Frontal cortex (tissue), 4 donors: ENCODE measurements around the gene NDUFAF7. TPM values are rescaled to one million over a fixed set of nuclear protein-coding genes. Genes with fewer than 3 reads are reported as not detected.
"Not testable (repeated sequence)": the region's sequence is repeated elsewhere in the genome, so short reads cannot be mapped to it uniquely, and the experiment has no call there.

Experiments
- DNase-seq, 2 donors: peaks; one replicate each; pipeline ENCODE4 v3.0.0; 2012; ENCODE audit warnings: low spot score in 2 of 2
- FAIRE-seq: peaks from 2 replicates; lab custom pipeline; 2012; peaks lifted over from hg19 to GRCh38; lab: Jason Lieb, UNC
- total RNA-seq: library from RNA; depleted of rRNA; stranded (reverse); fragments of >200 nt; gene quantifications from one replicate; pipeline ENCODE4 v1.2.3, GENCODE V29; 2014
- donor health status: control.
- donor health status: control.
- donor health status: control.

NDUFAF7 gene, protein sequence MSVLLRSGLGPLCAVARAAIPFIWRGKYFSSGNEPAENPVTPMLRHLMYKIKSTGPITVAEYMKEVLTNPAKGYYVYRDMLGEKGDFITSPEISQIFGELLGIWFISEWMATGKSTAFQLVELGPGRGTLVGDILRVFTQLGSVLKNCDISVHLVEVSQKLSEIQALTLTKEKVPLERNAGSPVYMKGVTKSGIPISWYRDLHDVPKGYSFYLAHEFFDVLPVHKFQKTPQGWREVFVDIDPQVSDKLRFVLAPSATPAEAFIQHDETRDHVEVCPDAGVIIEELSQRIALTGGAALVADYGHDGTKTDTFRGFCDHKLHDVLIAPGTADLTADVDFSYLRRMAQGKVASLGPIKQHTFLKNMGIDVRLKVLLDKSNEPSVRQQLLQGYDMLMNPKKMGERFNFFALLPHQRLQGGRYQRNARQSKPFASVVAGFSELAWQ
- total RNA-seq: 26.1 TPM

DNA sequence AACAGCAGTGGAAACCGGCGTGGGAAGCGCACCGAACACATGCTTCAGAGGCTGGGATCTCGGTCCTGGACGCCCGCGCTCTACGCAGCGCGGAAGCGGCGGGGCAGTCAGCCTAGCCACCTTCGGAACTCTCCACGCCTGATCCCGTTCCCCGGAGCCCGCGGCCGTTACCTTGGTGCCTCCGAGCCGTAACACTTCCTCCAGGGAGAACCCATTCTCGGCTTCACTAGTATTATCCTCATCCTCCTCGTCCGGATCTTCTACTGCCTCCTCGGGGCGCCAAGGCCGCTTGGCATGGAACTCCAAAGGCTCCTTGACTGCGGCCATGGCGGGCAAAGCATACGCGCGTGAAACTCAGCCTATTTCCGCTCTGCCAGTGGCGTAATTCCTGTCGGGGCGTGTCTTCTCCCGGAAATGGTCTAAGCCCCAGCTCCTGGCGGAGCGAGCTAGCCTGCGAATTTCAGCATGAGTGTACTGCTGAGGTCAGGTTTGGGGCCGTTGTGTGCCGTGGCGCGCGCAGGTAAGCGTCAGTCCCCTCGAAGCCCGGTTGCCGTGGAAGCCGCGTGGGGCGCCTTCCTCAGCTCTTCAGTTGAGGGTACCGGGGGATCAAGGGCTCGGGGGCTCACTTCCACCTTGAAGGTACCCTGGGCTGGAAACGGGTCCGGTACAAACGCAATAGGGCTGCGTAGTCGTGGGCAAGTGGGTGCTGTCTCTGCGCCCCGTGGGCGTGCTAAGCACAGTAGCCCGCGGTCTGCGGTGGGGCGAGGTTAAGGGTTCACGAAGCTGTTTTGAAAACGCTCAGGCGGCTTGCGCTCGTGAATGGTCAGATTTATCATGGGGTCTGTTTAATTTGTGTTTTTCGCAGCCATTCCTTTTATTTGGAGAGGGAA is at the start of gene NDUFAF7, which contains the start of gene CEBPZ:
NDUFAF7 (plus strand) TSS at position 418 of the 890 bp plus-strand sequence; CDS start at position 466, 48 bp downstream.
CEBPZ (minus strand) TSS at position 356 of the 890 bp plus-strand sequence; CDS start at position 327, 29 bp downstream.
- DNase-seq: peak; percentile 64 to 92
- FAIRE-seq: no peak

DNA sequence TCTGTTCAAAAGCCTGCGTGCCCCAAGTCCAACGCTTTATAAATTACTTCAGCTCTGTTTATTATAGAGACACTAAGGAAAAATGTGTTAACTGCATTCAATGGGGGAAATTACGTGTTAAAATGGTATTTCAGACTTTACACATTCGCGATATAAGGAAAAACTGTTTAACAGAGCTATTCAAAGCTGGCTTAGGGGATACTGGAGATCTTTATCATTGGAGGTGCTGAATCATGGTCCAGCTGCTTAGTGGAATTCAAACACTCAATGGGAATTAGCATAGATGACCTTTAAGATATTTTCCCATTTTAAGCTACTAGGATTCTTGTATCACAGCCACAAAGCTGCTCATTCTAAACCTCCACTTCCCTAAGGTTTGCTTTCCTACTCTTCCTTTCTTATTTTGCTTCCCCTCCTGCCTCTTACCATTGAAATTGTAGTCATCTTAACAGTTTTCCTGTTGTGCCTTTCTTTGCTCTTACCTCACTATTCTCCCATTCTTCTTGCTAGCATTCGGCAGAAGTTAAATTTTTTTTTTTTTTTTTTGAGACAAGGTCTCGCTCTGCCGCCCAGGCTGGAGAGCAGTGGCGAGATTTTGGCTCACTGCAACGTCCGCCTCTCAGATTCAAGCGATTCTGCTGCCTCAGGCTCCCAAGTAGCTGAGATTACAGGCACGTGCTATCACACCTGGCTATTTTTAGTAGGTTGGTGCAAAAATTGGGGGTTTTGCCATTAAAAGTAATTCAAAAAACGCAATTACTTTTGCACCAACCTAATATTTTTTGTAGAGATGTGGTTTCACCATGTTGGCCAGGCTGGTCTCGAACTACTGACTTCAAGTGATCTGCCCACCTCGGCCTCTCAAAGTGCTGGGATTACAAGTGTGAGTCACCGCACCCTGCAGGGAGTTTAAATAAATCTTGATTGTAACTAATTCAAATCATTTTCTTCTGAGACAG is 49.5 kb upstream of the NDUFAF7 start:
- no peak for FAIRE-seq
- DNase-seq: no peak

DNA sequence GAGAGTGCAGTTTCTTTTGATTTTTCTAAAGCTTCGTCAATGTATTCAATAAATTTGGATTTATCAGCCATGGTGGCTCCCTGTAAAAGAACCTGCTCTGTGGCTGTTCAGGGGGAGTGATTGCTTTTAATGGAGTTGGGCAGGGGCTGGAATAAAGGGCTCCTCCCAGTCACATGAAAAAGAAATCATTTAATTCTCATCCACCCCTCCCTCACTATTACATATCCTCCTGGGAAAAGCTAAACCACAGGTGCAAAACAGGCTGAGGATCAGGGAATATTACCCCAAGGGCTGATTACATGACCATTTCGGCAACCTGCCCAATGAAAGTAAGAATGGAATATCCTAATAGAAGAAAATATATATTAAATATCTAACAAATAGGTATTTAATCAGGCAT is 42.9 kb upstream of the NDUFAF7 start, which contains the start of gene SULT6B1:
SULT6B1 (minus strand) TSS at position 101 of the 400 bp plus-strand sequence; CDS start at position 71, 30 bp downstream.
- FAIRE-seq: no peak
- no peak for DNase-seq

DNA sequence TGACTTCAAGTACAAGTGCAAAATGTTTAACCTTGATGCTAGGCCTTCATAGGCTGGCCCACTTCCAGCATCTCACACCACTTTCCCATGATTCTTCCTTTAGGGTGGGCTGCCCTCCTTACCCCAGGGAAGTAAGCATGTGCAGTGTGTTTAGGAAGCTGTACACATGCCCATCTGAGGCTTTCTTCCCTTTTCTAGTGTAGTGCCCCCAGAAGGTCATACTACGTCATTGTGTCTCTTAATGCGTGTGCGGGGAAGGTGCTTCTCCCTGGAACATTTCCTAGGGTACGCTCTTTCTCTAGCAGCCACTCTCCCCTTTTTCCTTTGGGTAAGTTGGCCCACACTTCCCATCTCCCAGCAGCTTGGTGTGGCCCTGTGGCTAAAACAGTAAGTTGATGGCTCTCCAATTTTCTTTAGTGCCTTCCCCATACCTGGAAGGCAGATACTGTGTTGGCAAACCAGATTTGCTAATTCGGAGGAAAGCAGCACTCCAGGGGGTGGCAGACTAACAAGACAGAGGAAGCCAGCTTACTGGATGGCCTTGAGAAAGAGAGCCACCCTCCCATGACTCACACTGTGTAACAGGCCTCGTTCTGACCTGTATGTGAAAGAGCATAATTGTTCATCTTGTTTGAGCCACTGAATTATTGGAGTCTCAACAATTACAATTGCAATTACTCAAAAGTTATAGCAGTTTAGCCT is 41.9 kb upstream of the NDUFAF7 start:
- DNase-seq (no peak), FAIRE-seq (no peak)

DNA sequence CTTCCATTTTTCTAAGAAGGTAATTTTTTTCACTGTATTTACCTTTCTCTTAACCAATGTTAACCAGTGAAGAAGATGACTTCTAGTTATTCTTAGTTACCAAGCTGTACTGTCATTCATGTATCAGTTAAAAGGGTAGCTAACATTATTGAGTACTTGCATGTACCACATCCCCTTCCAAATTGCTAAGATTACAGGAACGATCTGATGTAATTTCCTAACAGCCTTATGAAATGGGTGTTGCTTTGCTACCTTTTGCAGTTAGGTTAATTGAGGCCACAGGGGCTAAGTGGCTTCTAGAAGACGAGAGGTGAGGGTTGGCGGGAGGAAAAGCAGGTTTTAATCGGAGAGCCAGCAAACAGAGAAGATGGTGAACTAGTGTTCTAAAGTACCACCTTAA is 41.2 kb upstream of the NDUFAF7 start:
- no peak for FAIRE-seq

GRCh38 chr2:37191253-37191652 is 40.2 kb upstream of the NDUFAF7 start:
- no peak for DNase-seq
- FAIRE-seq: no peak

More for the DNA sequence above, 41.2 kb upstream of the NDUFAF7 start:
- no peak for DNase-seq

DNA sequence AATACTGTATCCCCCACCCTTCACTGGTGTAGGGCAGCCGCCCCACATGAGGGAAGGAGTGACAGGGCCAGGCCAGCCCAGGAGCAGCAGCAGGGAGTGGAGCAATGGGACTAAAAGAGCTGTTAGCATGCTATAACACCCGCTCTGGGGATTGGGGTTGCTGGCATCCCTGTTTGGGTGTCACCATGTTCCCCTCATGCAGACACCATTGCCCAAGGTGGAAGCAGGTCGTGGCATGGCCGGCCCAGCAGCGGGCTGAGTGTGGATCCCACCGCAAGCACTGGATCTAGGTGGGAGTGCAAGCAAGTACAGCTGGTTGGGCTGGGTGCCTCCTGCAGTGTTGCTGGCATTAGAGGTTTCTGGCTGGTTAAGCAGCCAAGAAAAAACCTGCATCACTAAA is 39.7 kb upstream of the NDUFAF7 start:
- DNase-seq: no peak
- FAIRE-seq: no peak

DNA sequence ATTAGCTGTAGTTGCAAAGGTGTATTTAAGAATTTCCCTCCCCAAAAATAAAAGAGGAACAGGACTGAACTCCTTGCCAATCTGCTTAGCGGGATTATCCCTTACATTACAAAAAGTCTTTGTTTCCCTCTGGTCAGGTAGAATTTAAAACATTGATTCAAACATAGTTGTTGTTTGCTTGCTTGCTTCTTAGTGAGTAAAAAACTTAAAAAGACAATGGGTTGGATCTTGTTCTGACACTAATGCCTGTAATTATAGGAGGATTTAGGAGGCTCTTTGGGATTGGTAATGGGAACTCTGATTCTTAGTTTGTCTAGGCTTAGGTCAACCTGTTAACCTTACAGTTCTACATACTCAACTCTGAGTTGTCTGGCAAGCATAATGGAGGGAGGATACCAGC is 38.9 kb upstream of the NDUFAF7 start:
- FAIRE-seq (no peak), DNase-seq (no peak)

DNA sequence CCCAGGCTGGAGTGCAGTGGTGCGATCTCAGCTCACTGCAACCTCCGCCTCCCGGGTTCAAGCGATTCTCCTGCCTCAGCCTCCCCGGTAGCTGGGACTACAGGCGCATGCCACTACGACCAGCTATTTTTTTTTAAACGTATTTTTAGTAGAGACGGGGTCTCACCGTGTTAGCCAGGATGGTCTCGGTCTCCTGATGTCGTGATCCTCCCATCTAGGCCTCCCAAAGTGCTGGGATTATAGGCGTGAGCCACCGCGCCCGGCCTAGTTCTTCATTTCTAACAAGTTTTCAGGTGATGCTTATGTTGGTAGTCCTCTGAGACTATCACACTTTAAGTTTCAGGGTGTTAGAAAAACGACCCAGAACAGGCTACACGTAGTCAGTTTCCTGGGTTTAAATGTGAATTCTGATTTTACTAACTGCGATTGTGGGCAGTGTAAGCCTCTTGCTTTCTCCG is 35.6 kb upstream of the NDUFAF7 start:
- not testable (repeated sequence) for DNase-seq, FAIRE-seq

- FAIRE-seq: no peak
These were observed 34.9 kb upstream of the NDUFAF7 start, which contains the start of gene CEBPZOS for GRCh38 chr2:37196320-37197195. Gene CEBPZOS (plus strand): TSS chr2:37196496. CDS start chr2:37199705, 3,209 bp downstream.

GRCh38 chr2:37198681-37199065 is 32.8 kb upstream of the NDUFAF7 start:
- DNase-seq (no peak), FAIRE-seq (no peak)

More at GRCh38 chr2:37196320-37197195, 34.9 kb upstream of the NDUFAF7 start, which contains the start of gene CEBPZOS:
- peak; percentile 82 to 85 for DNase-seq

DNA sequence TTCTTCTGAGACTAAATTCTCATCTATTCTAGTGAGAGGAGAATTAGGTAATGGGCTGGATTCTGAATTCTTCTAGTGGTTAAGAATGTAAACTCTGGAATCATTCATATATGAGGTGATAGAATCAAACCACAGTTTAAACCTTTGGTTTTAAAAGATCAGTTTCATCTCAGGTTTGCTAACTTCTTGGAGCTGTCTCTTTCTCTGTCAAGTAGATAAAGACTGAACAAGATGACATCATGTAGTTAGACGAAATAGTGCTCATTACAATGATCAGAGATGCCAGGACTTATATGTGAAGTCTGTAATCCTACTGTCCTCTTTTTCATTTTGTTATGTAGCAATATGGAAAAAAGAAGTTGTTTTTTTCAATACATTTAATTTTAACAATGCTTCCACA is 30.2 kb upstream of the NDUFAF7 start:
- no peak for DNase-seq
- no peak for FAIRE-seq

DNA sequence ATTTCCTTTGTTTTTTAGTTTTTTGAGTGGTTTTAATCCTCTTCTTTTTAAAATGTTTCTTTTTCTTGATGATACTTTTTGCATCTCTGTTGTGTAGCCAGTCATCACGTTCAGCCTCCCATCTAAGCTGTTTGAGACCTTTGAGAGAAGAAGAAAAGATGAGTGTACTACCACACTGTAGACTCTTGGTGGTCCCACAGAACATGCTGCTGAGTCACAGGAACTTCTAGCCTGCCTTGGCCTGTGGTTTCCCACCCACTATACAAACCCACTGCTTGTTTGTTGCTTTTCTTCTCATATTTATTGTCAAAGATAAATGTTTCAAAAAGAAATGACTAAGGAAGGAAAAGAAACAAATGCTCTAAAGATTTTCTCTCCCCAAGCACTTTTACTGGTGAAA is 29.7 kb upstream of the NDUFAF7 start:
- FAIRE-seq (no peak), DNase-seq (no peak)

DNA sequence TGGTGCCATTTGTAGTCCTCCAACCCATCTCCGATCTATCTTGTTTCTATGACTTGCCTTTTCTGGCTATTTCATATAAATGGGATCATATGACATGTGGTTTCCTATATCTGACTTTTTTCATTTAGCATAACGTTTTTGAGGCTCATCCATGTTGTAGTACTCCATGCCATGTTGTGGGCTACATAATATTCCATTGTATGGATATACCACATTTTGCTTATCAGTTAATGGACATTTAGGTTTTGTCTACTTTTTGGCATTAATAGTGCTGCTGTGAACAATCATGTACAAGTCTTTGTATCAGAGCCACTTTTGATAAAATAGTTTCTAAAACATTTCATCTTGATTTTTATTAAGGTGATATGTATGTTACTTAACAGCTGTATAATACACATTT is 27.8 kb upstream of the NDUFAF7 start:
- DNase-seq (no peak), FAIRE-seq (no peak)

GRCh38 chr2:37205071-37205661 is 26.3 kb upstream of the NDUFAF7 start:
- not testable (repeated sequence) for DNase-seq, FAIRE-seq

- FAIRE-seq: no peak
- no peak for DNase-seq
These were observed 25.6 kb upstream of the NDUFAF7 start for GRCh38 chr2:37205689-37206341.

GRCh38 chr2:37206760-37207159 is 24.7 kb upstream of the NDUFAF7 start:
- DNase-seq, FAIRE-seq: not testable (repeated sequence)
